Stomach (tissue), 4 donors: Measurements from ENCODE around the gene CDH23.

ENCODE experiments used
- CTCF ChIP-seq, 7 experiments: fragments of 450-650 bp in 4 of 7; fragments of 200-600 bp in 3 of 7; sonication (generic) in 3 of 7; IDR thresholded peaks; one replicate each; pipeline ENCODE4 v1.5.1; 2016 to 2019; ENCODE audit warnings: antibody characterized with exemption in 7 of 7, control low read depth in 2 of 7, mild to moderate bottlenecking in 1 of 7
- POLR2A ChIP-seq, 4 donors: fragments of 450-650 bp; IDR thresholded peaks; one replicate each; pipeline ENCODE4 v1.6.1; 2016; ENCODE audit warnings: antibody characterized with exemption in 4 of 4, control low read depth in 2 of 4, mild to moderate bottlenecking in 1 of 4, moderate library complexity in 1 of 4
- POLR2AphosphoS5 ChIP-seq, 3 donors: sonication (generic); formaldehyde crosslinking; IDR thresholded peaks; one replicate each; pipeline ENCODE4 v1.6.1; 2016; ENCODE audit warnings: antibody characterized with exemption in 3 of 3

- TF ChIP-seq POLR2A (IDR thresholded peaks at IDR 0.05) (no peak), POLR2AphosphoS5 (IDR thresholded peaks at IDR 0.05) (no peak), CTCF (IDR thresholded peaks at IDR 0.05) (no peak)
Observed at GRCh38 chr10:71589617-71590551, 193.2 kb downstream of the CDH23 start.
